ENCODE data around the gene VPS37C.

- TF ChIP-seq TCF12 (IDR thresholded peaks at IDR 0.05; ENCODE audit: low read depth) (no peak), YY1 (IDR thresholded peaks at IDR 0.05; ENCODE audit: low read depth) (no peak), EP300 (IDR thresholded peaks at IDR 0.05; ENCODE audit: borderline replicate concordance) (no peak), RAD21 (IDR thresholded peaks at IDR 0.05; ENCODE audit: low read depth) (no peak), TEAD4 (IDR thresholded peaks at IDR 0.05) (no peak), CREB1 (IDR thresholded peaks at IDR 0.05; ENCODE audit: low read depth) (no peak), CEBPB (IDR thresholded peaks at IDR 0.05) (no peak), FOXM1 (IDR thresholded peaks at IDR 0.05; ENCODE audit: borderline replicate concordance, low read depth) (no peak), USF1 (IDR thresholded peaks at IDR 0.05) (no peak), EGR1 (IDR thresholded peaks at IDR 0.05) (no peak), REST (IDR thresholded peaks at IDR 0.05; ENCODE audit: low read depth) (no peak), NFIC (IDR thresholded peaks at IDR 0.05) (no peak)
Observed at GRCh38 chr11:61145228-61146005, 15.8 kb downstream of the VPS37C start.
